Gastrocnemius medialis (tissue), 4 donors: ENCODE measurements around the gene AP1AR. TPM values are rescaled to one million over a fixed set of nuclear protein-coding genes. Genes with fewer than 3 reads are reported as not detected.

ENCODE experiments used
- ATAC-seq, 2 donors: fragments of 150-250 bp; one replicate each; pipeline ENCODE4 v1.9.1; 2016
- DNase-seq, 2 donors: peaks; one replicate each; pipeline ENCODE4 v3.0.0-alpha.2; 2019
- H3K27ac ChIP-seq, 4 donors: fragments of 200-600 bp; sonication (generic); 1 replicate in 1 of 4; 2 replicates in 3 of 4; pipeline ENCODE4 v1.5.1; 2016 to 2018; ENCODE audit warnings: mild to moderate bottlenecking in 2 of 4, moderate library complexity in 1 of 4
- H3K27me3 ChIP-seq, 3 donors: fragments of 200-600 bp; sonication (generic) in 2 of 3; 1 replicate in 1 of 3; 2 replicates in 2 of 3; pipeline versions ENCODE4 v1.5.1 to v1.6.0; 2016 to 2019; ENCODE audit warnings: mild to moderate bottlenecking in 1 of 3, moderate library complexity in 1 of 3
- H3K36me3 ChIP-seq, 2 donors: fragments of 200-600 bp; sonication (generic) in 1 of 2; one replicate each; pipeline ENCODE4 v1.5.1; 2017 to 2018
- H3K4me1 ChIP-seq, 2 donors: fragments of 200-600 bp; sonication (generic) in 1 of 2; one replicate each; pipeline ENCODE4 v1.5.1; 2016 to 2017; ENCODE audit warnings: mild to moderate bottlenecking in 2 of 2
- H3K4me3 ChIP-seq, 4 donors: fragments of 200-600 bp; sonication (generic) in 3 of 4; 1 replicate in 1 of 4; 2 replicates in 3 of 4; pipeline ENCODE4 v1.5.1; 2016 to 2019; ENCODE audit warnings: mild to moderate bottlenecking in 2 of 4
- H3K9me3 ChIP-seq, 3 donors: fragments of 200-600 bp; sonication (generic) in 2 of 3; 1 replicate in 1 of 3; 2 replicates in 2 of 3; pipeline ENCODE4 v1.5.1; 2016 to 2019
- POLR2A ChIP-seq, 2 donors: fragments of 450-650 bp; IDR thresholded peaks; one replicate each; pipeline ENCODE4 v1.6.1; 2017; ENCODE audit warnings: antibody characterized with exemption in 2 of 2, mild to moderate bottlenecking in 2 of 2, moderate library complexity in 2 of 2
- in situ Hi-C, 4 donors: fragments of 200-750 bp; cut with MboI; loops; one replicate each; pipeline versions ENCODE4 v1.15.0 to v1.8.0; 2017; ENCODE audit warnings: low sequenced_read_pairs in 4 of 4
- intact Hi-C: fragments of 100-400 bp; cut with DNase I; formaldehyde crosslinking; loops from one replicate; pipeline ENCODE4 v1.15.1; 2023; ENCODE audit warnings: low total_unique reads
- total RNA-seq, 4 donors: library from RNA; depleted of rRNA; stranded (reverse); fragments of >200 nt; gene quantifications; one replicate each; pipeline versions ENCODE4 v1.1.0 to v1.2.3, GENCODE V29; 2016
- TF ChIP-seq, protein P1 (sequence below), 5 experiments: fragments of 450-650 bp in 3 of 5; fragments of 200-600 bp in 2 of 5; sonication (generic) in 2 of 5; IDR thresholded peaks in 4 of 5; conservative IDR thresholded peaks in 1 of 5; 1 replicate in 4 of 5; 2 replicates in 1 of 5; pipeline ENCODE4 v1.5.1; 2016 to 2019; ENCODE audit warnings: antibody characterized with exemption in 5 of 5, mild to moderate bottlenecking in 3 of 5, moderate library complexity in 3 of 5

AP1AR gene
- total RNA-seq, 4 donors from 2014 or later: 8.9 to 21.5 (median 15.2) TPM

DNA sequence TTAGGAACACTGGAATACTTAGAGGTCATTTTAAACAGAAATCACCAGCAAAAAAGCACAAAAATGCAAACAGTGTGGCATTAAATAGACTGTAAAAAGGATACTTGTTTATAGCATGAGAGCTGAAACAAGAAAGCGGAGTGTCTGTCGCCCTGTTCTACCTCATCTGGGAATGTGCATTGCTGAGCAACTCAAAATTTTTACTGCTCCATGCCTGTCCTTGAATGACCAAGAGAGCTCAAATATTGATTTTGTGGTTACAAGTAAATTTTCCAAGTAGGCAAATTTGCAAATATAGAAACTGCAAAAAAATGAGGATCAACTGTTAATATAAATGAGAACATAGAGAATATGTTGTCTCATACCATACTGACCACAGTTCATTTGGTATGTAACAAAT is 25.5 kb downstream of the AP1AR start:
- Histone ChIP-seq H3K27ac (no peak overlapping the region), H3K4me3 (no peak overlapping the region), H3K9me3 (no peaks in the 10 kb centered on the region), H3K27me3 (no peaks in the 10 kb centered on the region), H3K4me1 (no peaks in the 10 kb centered on the region), H3K36me3 (peaks cover 0 to 34% of the 10 kb centered on the region in 2 donors)
- ATAC-seq: no peak
- DNase-seq: no peak
- in situ Hi-C loops (no loop called here), intact Hi-C loops (no loop called here)
- TF ChIP-seq POLR2A (IDR thresholded peaks at IDR 0.05): no peak
- TF ChIP-seq, protein P1, sequence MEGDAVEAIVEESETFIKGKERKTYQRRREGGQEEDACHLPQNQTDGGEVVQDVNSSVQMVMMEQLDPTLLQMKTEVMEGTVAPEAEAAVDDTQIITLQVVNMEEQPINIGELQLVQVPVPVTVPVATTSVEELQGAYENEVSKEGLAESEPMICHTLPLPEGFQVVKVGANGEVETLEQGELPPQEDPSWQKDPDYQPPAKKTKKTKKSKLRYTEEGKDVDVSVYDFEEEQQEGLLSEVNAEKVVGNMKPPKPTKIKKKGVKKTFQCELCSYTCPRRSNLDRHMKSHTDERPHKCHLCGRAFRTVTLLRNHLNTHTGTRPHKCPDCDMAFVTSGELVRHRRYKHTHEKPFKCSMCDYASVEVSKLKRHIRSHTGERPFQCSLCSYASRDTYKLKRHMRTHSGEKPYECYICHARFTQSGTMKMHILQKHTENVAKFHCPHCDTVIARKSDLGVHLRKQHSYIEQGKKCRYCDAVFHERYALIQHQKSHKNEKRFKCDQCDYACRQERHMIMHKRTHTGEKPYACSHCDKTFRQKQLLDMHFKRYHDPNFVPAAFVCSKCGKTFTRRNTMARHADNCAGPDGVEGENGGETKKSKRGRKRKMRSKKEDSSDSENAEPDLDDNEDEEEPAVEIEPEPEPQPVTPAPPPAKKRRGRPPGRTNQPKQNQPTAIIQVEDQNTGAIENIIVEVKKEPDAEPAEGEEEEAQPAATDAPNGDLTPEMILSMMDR (IDR thresholded peaks at IDR 0.05 in 4 of 5, conservative IDR thresholded peaks at IDR 0.05 in 1 of 5): no peak

DNA sequence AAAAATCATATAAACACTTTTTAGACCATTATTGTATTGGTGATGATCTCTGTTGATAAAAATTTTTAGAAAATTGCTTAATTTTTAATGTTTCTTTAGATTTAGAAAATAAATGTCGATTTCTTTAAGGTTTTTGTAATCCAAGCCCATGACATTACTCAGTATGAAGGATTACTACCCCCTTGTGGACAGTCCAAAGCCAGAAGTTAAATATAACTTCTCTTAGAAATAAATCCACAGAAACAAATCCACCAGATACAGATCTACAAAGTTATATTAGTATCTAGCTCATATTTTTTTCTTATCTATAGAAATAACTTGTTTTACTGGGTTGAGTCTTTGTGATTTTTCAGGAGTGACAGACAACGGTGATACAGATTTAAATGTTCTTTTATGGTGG is 35.2 kb downstream of the AP1AR start:
- Histone ChIP-seq H3K4me3 (no peak overlapping the region), H3K9me3 (no peaks in the 10 kb centered on the region), H3K27me3 (no peaks in the 10 kb centered on the region), H3K4me1 (peaks cover 5 to 9% of the 10 kb centered on the region in 2 donors), H3K36me3 (peaks cover 3 to 10% of the 10 kb centered on the region in 2 donors), H3K27ac (no peak overlapping the region)
- in situ Hi-C loops: no loop called here
- ATAC-seq: peak in 1 of 2 donors; percentile 66
- intact Hi-C loops: loop anchor here (5.0 kb wide), 1 partner anchor 55 kb away; no protein-coding TSS in a partner anchor
- DNase-seq: no peak
- no peak for TF ChIP-seq POLR2A (IDR thresholded peaks at IDR 0.05)
- TF ChIP-seq, protein P1 (IDR thresholded peaks at IDR 0.05 in 4 of 5, conservative IDR thresholded peaks at IDR 0.05 in 1 of 5): peak; percentile 19 to 55 (median 51)

DNA sequence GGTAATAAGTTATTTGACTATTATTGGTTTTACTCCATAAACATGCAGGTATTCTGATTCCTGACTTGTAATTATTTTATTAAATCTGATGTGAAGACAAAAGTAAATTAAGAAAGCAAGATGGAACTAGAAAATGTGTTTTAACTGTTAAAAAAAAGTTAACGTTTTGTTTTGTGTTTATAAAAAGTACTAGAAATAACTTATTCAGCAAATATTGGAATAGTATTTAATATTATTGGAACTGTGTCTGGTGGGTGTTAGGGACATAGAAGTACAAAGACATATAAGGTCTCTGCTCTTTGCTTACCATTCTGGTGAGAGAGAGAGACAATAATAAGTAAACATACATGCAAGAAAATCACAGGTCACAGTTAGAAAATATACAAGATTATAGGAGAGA is 38.5 kb downstream of the AP1AR start:
- Histone ChIP-seq H3K27ac (no peak overlapping the region), H3K27me3 (no peaks in the 10 kb centered on the region), H3K4me1 (peaks cover 5 to 9% of the 10 kb centered on the region in 2 donors), H3K4me3 (no peak overlapping the region), H3K36me3 (peaks cover 3 to 6% of the 10 kb centered on the region in 2 donors), H3K9me3 (no peaks in the 10 kb centered on the region)
- DNase-seq (no peak), ATAC-seq (no peak)
- TF ChIP-seq, protein P1 (IDR thresholded peaks at IDR 0.05 in 4 of 5, conservative IDR thresholded peaks at IDR 0.05 in 1 of 5): no peak
- no peak for TF ChIP-seq POLR2A (IDR thresholded peaks at IDR 0.05)
- in situ Hi-C loops: no loop called here
- intact Hi-C loops: no loop called here

DNA sequence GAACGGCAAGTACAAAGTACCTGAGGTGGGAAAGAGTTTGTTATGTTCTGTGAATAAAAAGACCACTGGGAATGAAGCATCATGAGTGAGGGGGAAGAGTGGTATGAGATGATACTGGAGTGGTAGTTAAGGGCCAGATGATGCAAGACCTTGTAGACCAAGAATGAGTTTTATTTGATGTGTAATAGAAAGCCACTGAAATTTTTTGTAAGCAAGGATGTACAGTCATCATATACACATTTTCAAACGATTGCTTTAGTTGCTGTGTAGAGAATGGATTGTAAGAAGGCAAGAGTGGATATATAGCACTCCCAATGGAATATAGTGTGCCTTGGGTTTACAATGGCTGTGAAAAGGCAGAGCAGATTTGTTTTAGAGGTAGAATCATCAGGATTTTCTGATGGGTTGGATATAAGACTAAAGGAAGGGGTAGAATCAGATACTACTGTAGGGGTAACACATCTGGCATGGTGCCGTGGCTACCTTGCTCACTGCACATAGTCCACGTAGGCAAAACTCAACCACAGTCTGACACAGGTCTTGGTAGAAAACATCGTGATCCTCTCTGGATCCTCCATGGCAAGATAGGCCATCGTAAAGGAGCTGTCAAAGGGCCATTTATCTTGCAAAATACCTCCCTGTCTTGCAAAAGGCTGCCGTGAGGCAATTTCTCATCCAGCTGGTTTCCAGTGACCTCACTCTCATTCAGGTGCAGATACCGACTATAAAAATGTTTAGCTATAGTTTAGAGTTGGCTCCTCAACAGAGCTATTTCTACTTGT is 39.2 kb downstream of the AP1AR start:
- Histone ChIP-seq H3K36me3 (no peaks in the 10 kb centered on the region), H3K27me3 (no peaks in the 10 kb centered on the region), H3K9me3 (no peaks in the 10 kb centered on the region), H3K4me1 (peaks cover 5 to 9% of the 10 kb centered on the region in 2 donors), H3K27ac (no peak overlapping the region), H3K4me3 (no peak overlapping the region)
- intact Hi-C loops: no loop called here
- ATAC-seq: peak in 1 of 2 donors; percentile 61
- DNase-seq: no peak
- in situ Hi-C loops: no loop called here
- TF ChIP-seq, protein P1 (IDR thresholded peaks at IDR 0.05 in 4 of 5, conservative IDR thresholded peaks at IDR 0.05 in 1 of 5): no peak
- TF ChIP-seq POLR2A (IDR thresholded peaks at IDR 0.05): no peak
